Astrocyte of the cerebellum (primary cell): ENCODE data around the gene SMURF1.

Experiments
- DNase-seq: peaks from one replicate; pipeline ENCODE4 v3.0.0-alpha.2; 2011; ENCODE audit warnings: low read depth
- H3K4me3 ChIP-seq: 2 replicates; pipeline ENCODE4 v1.5.1; 2011; ENCODE audit warnings: mild to moderate bottlenecking, low read depth, low read length, moderate library complexity
- CTCF ChIP-seq: IDR thresholded peaks from 2 replicates; pipeline ENCODE4 v1.5.1; 2012; ENCODE audit warnings: low read length, low read depth, moderate library complexity, mild to moderate bottlenecking; ENCODE audit errors: missing control alignments
- in situ Hi-C: cut with HindIII; loops from 2 replicates; pipeline ENCODE4 v1.10.0; 2017; ENCODE audit warnings: low sequenced_read_pairs

The SMURF1 gene

GRCh38 chr7:99006739-99007424 lies 137.0 kb downstream of the SMURF1 start:
- in situ Hi-C loops, result loop anchor here (25.0 kb wide), 1 partner anchor 305 kb away; no protein-coding TSS in a partner anchor
- no peak for DNase-seq
- no peak for TF ChIP-seq CTCF
- H3K4me3 ChIP-seq, result no peak overlapping the region

GRCh38 chr7:99005776-99006175 lies 138.1 kb downstream of the SMURF1 start:
- no peak for DNase-seq
- in situ Hi-C loops, result loop anchor here (25.0 kb wide), 1 partner anchor 307 kb away; no protein-coding TSS in a partner anchor
- no peak for TF ChIP-seq CTCF
- no peak overlapping the region for H3K4me3 ChIP-seq

GRCh38 chr7:99004781-99005500 lies 139.0 kb downstream of the SMURF1 start:
- H3K4me3 ChIP-seq, result no peak overlapping the region
- in situ Hi-C loops, result loop anchor here (25.0 kb wide), 1 partner anchor 307 kb away; no protein-coding TSS in a partner anchor
- no peak for TF ChIP-seq CTCF
- no peak for DNase-seq

GRCh38 chr7:99004216-99004615 lies 139.7 kb downstream of the SMURF1 start:
- DNase-seq, result no peak
- H3K4me3 ChIP-seq, result no peak overlapping the region
- in situ Hi-C loops, result loop anchor here (25.0 kb wide), 1 partner anchor 308 kb away; no protein-coding TSS in a partner anchor
- no peak for TF ChIP-seq CTCF

GRCh38 chr7:99003419-99003818 lies 140.5 kb downstream of the SMURF1 start:
- TF ChIP-seq CTCF, result no peak
- no peak overlapping the region for H3K4me3 ChIP-seq
- in situ Hi-C loops, result loop anchor here (25.0 kb wide), 1 partner anchor 309 kb away; no protein-coding TSS in a partner anchor
- no peak for DNase-seq

GRCh38 chr7:99002827-99003212 lies 141.1 kb downstream of the SMURF1 start:
- in situ Hi-C loops, result loop anchor here (25.0 kb wide), 1 partner anchor 309 kb away; no protein-coding TSS in a partner anchor
- no peak for DNase-seq
- no peak overlapping the region for H3K4me3 ChIP-seq
- TF ChIP-seq CTCF, result no peak
